ENCODE data around the gene SCLY. TPM values are rescaled to one million over a fixed set of nuclear protein-coding genes. Genes with fewer than 3 reads are reported as not detected.
"Not testable (repeated sequence)": the region's sequence is repeated elsewhere in the genome, so short reads cannot be mapped to it uniquely, and the experiment has no call there.

Gene SCLY
- total RNA-seq, 2 experiments from 2014 or later = 59.2 to 60.5 TPM

GRCh38 chr2:238042090-238042489, 18.7 kb upstream of the SCLY start:
- Mint-ChIP-seq H3K9me3 (ENCODE audit: low read depth) (peaks cover 5% of the 10 kb centered on the region), H3K27me3 (no peaks in the 10 kb centered on the region), H3K4me1 (peaks cover 3% of the 10 kb centered on the region), H3K27ac (no peak overlapping the region), H3K4me3 (no peak overlapping the region), H3K36me3 (ENCODE audit: low read depth) (peaks cover 54% of the 10 kb centered on the region)
- DNase-seq (no peak), ATAC-seq (no peak)
- ChIA-PET CTCF (interaction anchor here (0.6 to 1.1 kb wide), 3 partner anchors 16 to 267 kb away, joined by 3 to 4 read pairs (median 3); no protein-coding TSS in a partner anchor), POLR2A (no interaction called here)
- intact Hi-C loops (cut with DNase I, micrococcal nuclease) = no loop called here

- Mint-ChIP-seq H3K36me3 (ENCODE audit: low read depth) (peaks cover 53% of the 10 kb centered on the region), H3K27me3 (no peaks in the 10 kb centered on the region), H3K4me3 (no peak overlapping the region), H3K27ac (no peak overlapping the region), H3K4me1 (peaks cover 3% of the 10 kb centered on the region), H3K9me3 (ENCODE audit: low read depth) (peaks cover 13% of the 10 kb centered on the region)
- ChIA-PET CTCF (interaction anchor here (1.0 to 1.1 kb wide), 2 partner anchors 17 to 24 kb away, joined by 3 read pairs; no protein-coding TSS in a partner anchor), POLR2A (interaction anchor here (0.6 kb wide), 2 partner anchors 123 to 184 kb away, joined by 3 to 5 read pairs; no protein-coding TSS in a partner anchor)
- intact Hi-C loops (cut with DNase I, micrococcal nuclease) = no loop called here
- no peak for DNase-seq
- no peak for ATAC-seq
These were observed 17.8 kb upstream of the SCLY start for GRCh38 chr2:238042849-238043584.

DNA sequence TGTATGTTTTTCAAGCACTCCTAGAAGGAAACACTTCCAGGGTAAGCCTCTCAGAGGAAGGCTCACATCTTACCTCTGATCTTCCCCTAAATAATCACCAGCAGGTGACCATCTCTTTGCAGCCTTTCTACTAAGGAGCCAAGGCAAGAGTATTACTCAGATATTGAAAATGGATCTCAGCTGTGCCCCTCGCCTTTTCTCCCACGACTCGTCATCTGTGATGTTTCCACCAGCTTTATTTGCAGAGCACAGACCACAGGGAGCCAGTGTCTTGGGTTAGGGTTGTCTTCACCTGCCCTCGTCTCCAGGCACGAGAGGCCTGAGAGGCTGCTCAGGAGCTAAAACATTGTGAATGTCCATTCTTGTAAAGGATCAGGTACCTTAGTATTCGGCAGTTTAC, 16.9 kb upstream of the SCLY start:
- ChIA-PET POLR2A (no interaction called here), CTCF (interaction anchor here (1.0 kb wide), 1 partner anchor 23 kb away, joined by 3 read pairs; no protein-coding TSS in a partner anchor)
- Mint-ChIP-seq H3K36me3 (ENCODE audit: low read depth) (peaks cover 49% of the 10 kb centered on the region), H3K4me3 (no peak overlapping the region), H3K27me3 (no peaks in the 10 kb centered on the region), H3K9me3 (ENCODE audit: low read depth) (peaks cover 19% of the 10 kb centered on the region), H3K27ac (no peak overlapping the region), H3K4me1 (peaks cover 3% of the 10 kb centered on the region)
- no peak for DNase-seq
- ATAC-seq = no peak
- intact Hi-C loops (cut with DNase I, micrococcal nuclease) = no loop called here

DNA sequence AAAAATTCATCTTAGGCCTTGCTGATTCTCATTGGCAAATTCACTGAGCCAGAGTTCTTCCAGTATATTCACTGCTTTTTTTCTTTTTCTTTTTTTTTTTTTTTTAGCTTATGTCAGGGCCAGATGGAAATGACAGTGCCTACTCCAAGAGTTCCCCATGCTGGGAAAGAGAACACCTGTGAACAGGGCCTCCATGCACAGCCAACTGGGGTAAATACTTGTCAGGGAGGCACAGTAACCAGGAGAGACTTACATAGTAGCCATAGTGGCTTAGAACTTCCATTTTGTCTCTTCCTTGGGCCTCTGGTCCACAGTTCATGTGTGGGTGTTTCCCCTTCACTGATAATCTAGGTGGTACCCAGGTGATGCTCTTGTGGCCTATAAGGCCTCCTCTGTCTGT, 15.2 kb upstream of the SCLY start:
- CTCF ChIA-PET = interaction anchor here (0.6 kb wide), 1 partner anchor 71 kb away, joined by 3 read pairs; no protein-coding TSS in a partner anchor
- H3K9me3 Mint-ChIP-seq (ENCODE audit: low read depth) = peaks cover 19% of the 10 kb centered on the region
- POLR2A ChIA-PET = no interaction called here
- DNase-seq = no peak
- ATAC-seq = no peak
- no peaks in the 10 kb centered on the region for H3K27me3 Mint-ChIP-seq
- peaks cover 48% of the 10 kb centered on the region for H3K36me3 Mint-ChIP-seq (ENCODE audit: low read depth)
- intact Hi-C loops (cut with DNase I, micrococcal nuclease) = no loop called here
- peaks cover 3% of the 10 kb centered on the region for H3K4me1 Mint-ChIP-seq
- no peak overlapping the region for H3K4me3 Mint-ChIP-seq
- no peak overlapping the region for H3K27ac Mint-ChIP-seq

DNA sequence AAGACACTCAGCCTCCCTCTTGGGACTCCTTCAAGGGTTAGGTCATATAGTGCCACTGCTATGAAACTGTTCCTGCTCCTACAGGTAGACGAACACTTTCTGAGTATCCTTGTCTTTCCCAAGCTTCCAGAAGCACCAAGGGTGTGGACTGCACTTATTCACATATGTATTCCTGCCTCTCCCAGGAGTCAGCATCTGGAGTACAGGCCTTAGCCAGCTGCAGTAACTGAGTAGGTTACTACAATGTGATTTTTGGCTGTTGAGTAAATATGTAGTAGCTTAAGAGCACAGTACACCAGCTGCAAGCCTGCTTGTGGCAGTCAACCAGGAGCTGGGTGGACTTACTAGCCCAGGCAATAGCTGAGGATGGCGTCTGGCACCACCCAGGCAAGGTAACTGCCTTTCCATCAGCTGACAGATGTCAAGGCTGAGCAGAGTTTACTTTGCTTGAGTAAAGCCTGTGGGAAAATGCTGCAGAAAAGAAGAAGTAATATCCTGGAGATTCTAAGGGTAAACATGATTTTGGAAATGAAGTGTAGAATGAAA, 14.0 kb upstream of the SCLY start:
- peaks cover 38% of the 10 kb centered on the region for H3K36me3 Mint-ChIP-seq (ENCODE audit: low read depth)
- CTCF ChIA-PET = interaction anchor here (0.6 kb wide), 1 partner anchor 36 kb away, joined by 3 read pairs; no protein-coding TSS in a partner anchor
- DNase-seq (no peak), ATAC-seq (no peak)
- H3K4me3 Mint-ChIP-seq = no peak overlapping the region
- no peaks in the 10 kb centered on the region for H3K27me3 Mint-ChIP-seq
- no peak overlapping the region for H3K27ac Mint-ChIP-seq
- intact Hi-C loops (cut with DNase I, micrococcal nuclease) = no loop called here
- peaks cover 3% of the 10 kb centered on the region for H3K4me1 Mint-ChIP-seq
- POLR2A ChIA-PET = no interaction called here
- peaks cover 19% of the 10 kb centered on the region for H3K9me3 Mint-ChIP-seq (ENCODE audit: low read depth)

GRCh38 chr2:238053191-238053776, 7.5 kb upstream of the SCLY start:
- H3K36me3 Mint-ChIP-seq (ENCODE audit: low read depth) = peaks cover 4% of the 10 kb centered on the region
- peaks cover 10% of the 10 kb centered on the region for H3K27me3 Mint-ChIP-seq
- no peak overlapping the region for H3K4me3 Mint-ChIP-seq
- peaks cover 4% of the 10 kb centered on the region for H3K4me1 Mint-ChIP-seq
- H3K9me3 Mint-ChIP-seq (ENCODE audit: low read depth) = peaks cover 5% of the 10 kb centered on the region
- no peak overlapping the region for H3K27ac Mint-ChIP-seq
- ATAC-seq (no peak), DNase-seq (no peak)
- CTCF ChIA-PET = no interaction called here
- POLR2A ChIA-PET = interaction anchor here (0.5 kb wide), 1 partner anchor 124 kb away, joined by 3 read pairs; no protein-coding TSS in a partner anchor
- intact Hi-C loops (cut with DNase I, micrococcal nuclease) = no loop called here

GRCh38 chr2:238055841-238056240, 5.0 kb upstream of the SCLY start:
- ChIA-PET CTCF (interaction anchor here (0.6 to 0.7 kb wide), 2 partner anchors 180 to 232 kb away, joined by 3 read pairs; no protein-coding TSS in a partner anchor), POLR2A (no interaction called here)
- Mint-ChIP-seq H3K36me3 (ENCODE audit: low read depth) (peaks cover 5% of the 10 kb centered on the region), H3K27me3 (peaks cover 10% of the 10 kb centered on the region), H3K4me1 (peaks cover 13% of the 10 kb centered on the region), H3K27ac (no peak overlapping the region), H3K4me3 (no peak overlapping the region), H3K9me3 (ENCODE audit: low read depth) (no peaks in the 10 kb centered on the region)
- DNase-seq = no peak
- intact Hi-C loops (cut with DNase I, micrococcal nuclease) = no loop called here
- ATAC-seq = no peak

- Mint-ChIP-seq H3K36me3 (ENCODE audit: low read depth) (peaks cover 15% of the 10 kb centered on the region), H3K27me3 (peaks cover 10% of the 10 kb centered on the region), H3K4me1 (peaks cover 28% of the 10 kb centered on the region)
- ATAC-seq; H3K4me3 Mint-ChIP-seq; POLR2A ChIA-PET; H3K27ac Mint-ChIP-seq; intact Hi-C loops (cut with DNase I, micrococcal nuclease); DNase-seq; H3K9me3 Mint-ChIP-seq (ENCODE audit: low read depth); CTCF ChIA-PET: not testable (repeated sequence)
These were observed 2.9 kb upstream of the SCLY start for GRCh38 chr2:238057696-238058575.

DNA sequence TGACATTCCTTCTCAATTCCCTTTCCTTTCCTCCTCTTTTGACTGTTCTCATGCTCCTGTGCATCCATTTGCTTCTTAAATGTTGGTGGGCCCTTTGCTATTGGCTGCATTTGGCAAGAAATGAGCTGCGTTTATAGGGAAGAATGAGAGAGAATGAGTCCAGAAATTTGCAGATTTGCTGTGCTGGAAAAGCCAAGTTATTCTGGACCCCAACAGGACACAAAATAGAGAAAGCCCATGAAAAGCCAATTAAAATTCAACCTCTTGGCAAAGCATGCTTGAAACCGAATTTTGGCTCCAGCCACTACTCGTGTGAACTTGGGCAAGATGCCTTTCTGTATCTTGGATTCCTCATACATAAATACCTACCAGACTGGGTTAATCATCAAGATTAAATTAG, 1.3 kb upstream of the SCLY start:
- no peaks in the 10 kb centered on the region for H3K9me3 Mint-ChIP-seq (ENCODE audit: low read depth)
- peaks cover 30% of the 10 kb centered on the region for H3K36me3 Mint-ChIP-seq (ENCODE audit: low read depth)
- H3K27me3 Mint-ChIP-seq = peaks cover 10% of the 10 kb centered on the region
- H3K4me3 Mint-ChIP-seq = peak overlapping the region; percentile 80
- H3K27ac Mint-ChIP-seq = no peak overlapping the region
- peaks cover 43% of the 10 kb centered on the region for H3K4me1 Mint-ChIP-seq
- intact Hi-C loops (cut with DNase I, micrococcal nuclease) = no loop called here
- ChIA-PET CTCF (interaction anchor here (0.6 to 0.7 kb wide), 2 partner anchors 18 to 30 kb away, joined by 3 to 4 read pairs; no protein-coding TSS in a partner anchor), POLR2A (no interaction called here)
- ATAC-seq (no peak), DNase-seq (no peak)

DNA sequence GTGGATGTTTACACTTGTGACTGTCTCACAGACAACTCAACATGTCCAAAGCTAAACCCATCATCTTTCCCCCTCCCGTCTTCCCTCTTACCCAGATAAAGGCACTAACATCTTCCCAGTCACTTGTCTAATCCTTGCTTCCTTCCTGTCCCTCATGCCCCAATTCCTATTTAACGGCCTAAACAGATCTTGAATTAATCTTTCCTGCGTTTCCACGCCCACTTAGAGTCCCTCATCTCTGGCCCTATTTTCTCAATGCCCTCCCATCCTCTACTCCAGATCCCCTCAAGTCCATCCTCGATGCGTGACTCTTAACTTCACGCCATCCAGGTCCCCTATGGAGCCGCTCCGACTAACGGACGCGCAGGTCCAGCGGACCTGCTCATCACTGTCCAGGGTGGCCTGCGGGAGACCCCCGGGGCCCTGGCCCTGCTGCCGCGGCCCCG, 682 bp upstream of the SCLY start:
- Mint-ChIP-seq H3K4me1 (peaks cover 47% of the 10 kb centered on the region), H3K36me3 (ENCODE audit: low read depth) (peaks cover 35% of the 10 kb centered on the region), H3K9me3 (ENCODE audit: low read depth) (peaks cover 2% of the 10 kb centered on the region), H3K27me3 (peaks cover 10% of the 10 kb centered on the region), H3K27ac (peak overlapping the region; percentile 84), H3K4me3 (peak overlapping the region; percentile 80)
- ATAC-seq (no peak), DNase-seq (no peak)
- CTCF ChIA-PET = interaction anchor here (0.6 to 0.7 kb wide), 3 partner anchors 18 to 98 kb away, joined by 3 to 4 read pairs (median 3); no protein-coding TSS in a partner anchor
- intact Hi-C loops (cut with DNase I, micrococcal nuclease) = loop anchor here (1.0 to 10.0 kb wide), 13 partner anchors 35 to 619 kb away; partner anchors contain the start of genes ASB1 (in 1 of the 2), ILKAP (in 1 of the 2) and PER2 (in 1 of the 2)
- POLR2A ChIA-PET = interaction anchor here (0.5 to 0.6 kb wide), 2 partner anchors 10 to 62 kb away, joined by 4 read pairs; no protein-coding TSS in a partner anchor
